H9 (cell line): ENCODE measurements around the gene ADAMTS17. TPM values are rescaled to one million over a fixed set of nuclear protein-coding genes. Genes with fewer than 3 reads are reported as not detected.

ENCODE experiments used
- DNase-seq: peaks from one replicate; pipeline ENCODE4 v3.0.0-alpha.2; 2017
- H2AFZ ChIP-seq: one replicate; pipeline ENCODE4 v1.6.1; 2013; ENCODE audit warnings: mild to moderate bottlenecking, low read length, control low read depth, moderate library complexity
- H2AK5ac ChIP-seq: 2 replicates; pipeline ENCODE4 v1.6.1; 2013; ENCODE audit warnings: low read length, control low read depth, mixed read lengths; ENCODE audit not compliant: insufficient read length
- H2BK120ac ChIP-seq: one replicate; pipeline ENCODE4 v1.6.1; 2013; ENCODE audit warnings: low read depth, mild to moderate bottlenecking, low read length, control low read depth, inconsistent platforms; ENCODE audit not compliant: poor library complexity, severe bottlenecking
- H2BK12ac ChIP-seq: 2 replicates; pipeline ENCODE4 v1.6.1; 2013; ENCODE audit warnings: low read length, control low read depth, mixed read lengths, low read depth; ENCODE audit not compliant: insufficient read length
- H2BK15ac ChIP-seq: 2 replicates; pipeline ENCODE4 v1.6.1; 2013; ENCODE audit warnings: low read depth, low read length, control low read depth
- H2BK20ac ChIP-seq: one replicate; pipeline ENCODE4 v1.6.1; 2013; ENCODE audit warnings: low read depth, mild to moderate bottlenecking, low read length, control low read depth, inconsistent platforms; ENCODE audit not compliant: poor library complexity, severe bottlenecking
- H2BK5ac ChIP-seq: 2 replicates; pipeline ENCODE4 v1.6.1; 2013; ENCODE audit warnings: low read length, control low read depth, mixed read lengths; ENCODE audit not compliant: insufficient read length
- H3K14ac ChIP-seq: 2 replicates; pipeline ENCODE4 v1.6.1; 2013; ENCODE audit warnings: low read length, control low read depth; ENCODE audit not compliant: insufficient read depth
- H3K18ac ChIP-seq: 2 replicates; pipeline ENCODE4 v1.6.1; 2013; ENCODE audit warnings: low read depth, mild to moderate bottlenecking, mixed read lengths, low read length, control low read depth; ENCODE audit not compliant: insufficient read length
- H3K23ac ChIP-seq: 2 replicates; pipeline ENCODE4 v1.6.1; 2013; ENCODE audit warnings: low read length, control low read depth, mixed read lengths, low read depth; ENCODE audit not compliant: insufficient read length
- H3K23me2 ChIP-seq: 2 replicates; pipeline ENCODE4 v1.6.1; 2013; ENCODE audit warnings: low read depth, mild to moderate bottlenecking, mixed read lengths, low read length, control low read depth; ENCODE audit not compliant: insufficient read length, poor library complexity, severe bottlenecking
- H3K27ac ChIP-seq: 2 replicates; pipeline ENCODE4 v1.5.1; 2013; ENCODE audit warnings: low read length, control low read depth, mixed read lengths, low read depth; ENCODE audit not compliant: insufficient read length
- H3K27me3 ChIP-seq: 2 replicates; pipeline ENCODE4 v1.6.1; 2013; ENCODE audit warnings: low read length, control low read depth, inconsistent platforms; ENCODE audit not compliant: insufficient read depth
- H3K4ac ChIP-seq: 2 replicates; pipeline ENCODE4 v1.6.1; 2013; ENCODE audit warnings: low read depth, mild to moderate bottlenecking, control low read depth, inconsistent platforms, low read length, moderate library complexity
- H3K4me1 ChIP-seq: 2 replicates; pipeline ENCODE4 v1.6.1; 2013; ENCODE audit warnings: low read length, control low read depth, inconsistent platforms; ENCODE audit not compliant: insufficient read depth
- H3K4me2 ChIP-seq: 2 replicates; pipeline ENCODE4 v1.6.1; 2013; ENCODE audit warnings: low read length, control low read depth, mixed read lengths; ENCODE audit not compliant: insufficient read length, insufficient read depth
- H3K56ac ChIP-seq: 2 replicates; pipeline ENCODE4 v1.6.1; 2013; ENCODE audit warnings: low read depth, mild to moderate bottlenecking, mixed read lengths, low read length, control low read depth; ENCODE audit not compliant: insufficient read length
- H3K79me1 ChIP-seq: 2 replicates; pipeline ENCODE4 v1.6.1; 2013; ENCODE audit warnings: low read depth, mild to moderate bottlenecking, moderate library complexity, low read length, control low read depth, inconsistent platforms; ENCODE audit not compliant: insufficient read depth, poor library complexity, severe bottlenecking
- H3K79me2 ChIP-seq: 2 replicates; pipeline ENCODE4 v1.6.1; 2013; ENCODE audit warnings: low read length, control low read depth, inconsistent platforms; ENCODE audit not compliant: insufficient read depth
- H3K9ac ChIP-seq: 2 replicates; pipeline ENCODE4 v1.6.1; 2013; ENCODE audit warnings: low read length, control low read depth, mixed read lengths; ENCODE audit not compliant: insufficient read length; ENCODE audit errors: extremely low read depth
- H3K9me3 ChIP-seq: one replicate; pipeline ENCODE4 v1.6.1; 2013; ENCODE audit warnings: low read depth, low read length, inconsistent platforms; ENCODE audit not compliant: control insufficient read depth
- H3T11ph ChIP-seq: one replicate; pipeline ENCODE4 v1.6.1; 2013; ENCODE audit warnings: mild to moderate bottlenecking, low read length, control low read depth, inconsistent platforms
- H4K20me1 ChIP-seq: one replicate; pipeline ENCODE4 v1.6.1; 2013; ENCODE audit not compliant: control insufficient read depth, insufficient read length, insufficient read depth
- H4K5ac ChIP-seq: 2 replicates; pipeline ENCODE4 v1.6.1; 2013; ENCODE audit warnings: low read depth, mild to moderate bottlenecking, mixed read lengths, low read length, control low read depth; ENCODE audit not compliant: insufficient read length
- H4K8ac ChIP-seq: replicated peaks from 2 replicates; pipeline ENCODE4 v1.6.1; 2013; ENCODE audit warnings: low read length, control low read depth, mixed read lengths, low read depth; ENCODE audit not compliant: insufficient read length
- H4K91ac ChIP-seq: 2 replicates; pipeline ENCODE4 v1.6.1; 2013; ENCODE audit warnings: low read depth, mild to moderate bottlenecking, moderate library complexity, mixed read lengths, low read length, control low read depth; ENCODE audit not compliant: insufficient read length
- H3K27ac Mint-ChIP-seq, 3 experiments: 2 replicates in 2 of 3; 3 replicates in 1 of 3; pipeline ENCODE4 v1.8.0; 2020 to 2021; ENCODE audit warnings: mixed read lengths in 3 of 3, mild to moderate bottlenecking in 1 of 3, moderate library complexity in 1 of 3
- H3K27me3 Mint-ChIP-seq: 2 replicates; pipeline ENCODE4 v1.8.0; 2021; ENCODE audit warnings: low read depth, mild to moderate bottlenecking, moderate library complexity, mixed read lengths
- H3K36me3 Mint-ChIP-seq, 3 experiments: 2 replicates in 2 of 3; 3 replicates in 1 of 3; pipeline ENCODE4 v1.8.0; 2020 to 2021; ENCODE audit warnings: low read depth in 3 of 3, mixed read lengths in 3 of 3; ENCODE audit not compliant: insufficient read depth in 1 of 3
- H3K4me1 Mint-ChIP-seq, 2 experiments: 2 replicates each; pipeline ENCODE4 v1.8.0; 2020; ENCODE audit warnings: mixed read lengths in 2 of 2
- H3K4me3 Mint-ChIP-seq, 2 experiments: 2 replicates in 1 of 2; 3 replicates in 1 of 2; pipeline ENCODE4 v1.8.0; 2020 to 2021; ENCODE audit warnings: mild to moderate bottlenecking in 2 of 2, mixed read lengths in 2 of 2, moderate library complexity in 1 of 2
- H3K9me3 Mint-ChIP-seq, 2 experiments: 2 replicates in 1 of 2; 3 replicates in 1 of 2; pipeline ENCODE4 v1.8.0; 2020; ENCODE audit warnings: mild to moderate bottlenecking in 2 of 2, mixed read lengths in 2 of 2, moderate library complexity in 1 of 2
- CTCF ChIP-seq: fragments of 200-600 bp; sonication (generic); conservative IDR thresholded peaks from 3 replicates; pipeline ENCODE4 v1.8.0; 2021; ENCODE audit warnings: antibody characterized with exemption, mild to moderate bottlenecking
- WGBS: extraction: QIAGEN DNeasy Blood & Tissue Kit; methylation state at CpG from one replicate; pipeline ENCODE4 v1.1.7; 2013; ENCODE audit warnings: missing lambda C conversion rate, low lambda C conversion rate, mixed read lengths; ENCODE audit not compliant: insufficient read length; ENCODE audit errors: extremely low coverage; 5-methylcytosine and 5-hydroxymethylcytosine counted together
- total RNA-seq: library from RNA; stranded (reverse); gene quantifications from 2 replicates; pipeline ENCODE4 v1.2.1, GENCODE V29; 2021

ADAMTS17 gene
- total RNA-seq, 1 experiment from 2014 or later: 2.9 TPM

- Histone ChIP-seq H4K91ac (no peak overlapping the region), H2BK15ac (no peak overlapping the region), H3K23ac (no peak overlapping the region), H2AFZ (no peak overlapping the region), H3K79me1 (no peaks in the 10 kb centered on the region), H2AK5ac (no peak overlapping the region), H2BK120ac (no peak overlapping the region), H3K14ac (no peak overlapping the region), H4K5ac (no peak overlapping the region), H3K79me2 (no peaks in the 10 kb centered on the region), H3K27me3 (no peaks in the 10 kb centered on the region), H3K23me2 (no peaks in the 10 kb centered on the region), H3K18ac (no peak overlapping the region), H3K4me1 (no peaks in the 10 kb centered on the region), H3K9ac (no peak overlapping the region), H3K27ac (no peak overlapping the region), H3K9me3 (no peaks in the 10 kb centered on the region), H2BK12ac (no peak overlapping the region), H2BK20ac (no peak overlapping the region), H4K8ac (no peak overlapping the region), H2BK5ac (no peak overlapping the region), H3K4ac (no peak overlapping the region), H3K56ac (no peak overlapping the region), H4K20me1 (no peaks in the 10 kb centered on the region), H3T11ph (no peak overlapping the region), H3K4me2 (no peak overlapping the region)
- Mint-ChIP-seq H3K9me3 (peaks cover 23 to 32% of the 10 kb centered on the region in 2 experiments), H3K4me1 (no peaks in the 10 kb centered on the region), H3K27ac (no peak overlapping the region), H3K36me3 (peaks cover 3 to 6% (median 5%) of the 10 kb centered on the region in 3 experiments; a peak in 3 of 7 replicates), H3K27me3 (peaks cover 5% of the 10 kb centered on the region), H3K4me3 (no peak overlapping the region)
- no peak for DNase-seq
- WGBS: no CpG with 5 or more reads among the region's 3 CpGs
- TF ChIP-seq CTCF: no peak
Measured at GRCh38 chr15:100269831-100270230, 71.9 kb downstream of the ADAMTS17 start.
